Middle frontal gyrus (tissue), 1 donor: ENCODE results near the gene PLEKHA8.
A peak's percentile ranks its signal among the peaks of the same experiment; 100 is the strongest.

Experiments
- DNase-seq: peaks from one replicate; pipeline ENCODE4 v3.0.0-alpha.2; 2015; ENCODE audit warnings: low spot score; ENCODE audit errors: extremely low spot score

The PLEKHA8 gene

DNA sequence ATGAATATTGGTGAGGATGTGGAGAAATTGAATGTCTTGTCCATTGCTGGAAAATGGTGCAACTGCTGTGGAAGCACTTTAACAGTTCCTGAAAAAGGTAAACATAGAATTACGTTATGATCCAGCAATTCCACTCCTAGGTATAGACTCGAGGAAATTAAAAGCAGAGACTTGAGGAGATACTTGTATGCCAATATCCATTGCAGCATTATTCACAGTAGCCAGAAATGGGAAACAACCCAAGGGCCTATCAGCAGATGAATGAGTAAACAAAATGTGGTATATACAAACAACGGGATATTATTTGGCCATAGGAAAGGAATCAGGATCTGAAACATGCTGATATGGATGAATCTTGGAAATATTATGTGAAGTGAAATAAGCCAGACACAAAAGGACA is 74.1 kb downstream of the PLEKHA8 start:
- no peak for DNase-seq

DNA sequence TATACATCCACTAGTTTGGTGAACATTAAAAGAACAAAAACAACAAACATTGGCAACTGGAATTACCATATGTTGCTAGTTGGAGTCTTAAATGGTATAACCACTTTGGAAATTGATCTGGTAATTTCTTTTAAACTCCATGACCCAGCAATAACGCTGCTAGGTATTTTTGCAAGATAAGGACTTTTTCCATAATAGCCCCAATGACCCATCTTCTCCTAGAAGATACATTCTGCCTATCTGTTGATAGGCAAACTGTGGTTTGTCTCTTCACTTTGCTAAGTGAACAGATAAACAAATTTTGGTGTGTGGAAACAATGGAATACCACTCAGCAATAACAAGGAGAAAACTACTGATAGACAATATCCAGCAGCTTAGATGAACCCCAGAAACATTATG is 75.9 kb downstream of the PLEKHA8 start:
- no peak for DNase-seq

DNA sequence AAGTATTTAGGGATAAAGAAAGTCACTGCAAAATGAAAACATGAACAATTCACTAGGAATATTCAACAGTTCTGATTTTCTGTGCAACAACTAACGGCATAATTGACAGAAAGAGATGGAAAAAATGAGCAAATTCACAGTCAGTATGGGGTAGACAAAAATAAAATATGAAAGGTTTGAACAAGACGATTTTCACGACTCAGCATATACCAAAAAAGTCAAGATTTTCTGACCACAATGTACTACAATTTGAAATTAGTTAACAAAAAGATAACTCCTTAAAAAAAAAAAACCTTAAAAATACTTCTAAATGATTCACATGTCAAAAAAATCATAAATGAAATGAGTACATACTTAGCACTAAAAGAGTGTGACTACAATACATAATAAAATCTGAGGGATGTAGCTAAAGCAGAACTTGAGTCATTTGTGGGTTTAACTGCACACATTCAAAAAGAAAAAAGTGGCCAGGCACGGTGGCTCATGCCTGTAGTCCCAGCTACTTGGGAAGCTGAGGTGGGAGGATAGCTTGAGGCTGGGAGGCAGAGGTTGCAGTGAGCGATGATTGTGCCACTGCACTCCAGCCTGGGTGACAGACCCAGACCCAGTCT is 84.0 kb downstream of the PLEKHA8 start:
- no peak for DNase-seq

DNA sequence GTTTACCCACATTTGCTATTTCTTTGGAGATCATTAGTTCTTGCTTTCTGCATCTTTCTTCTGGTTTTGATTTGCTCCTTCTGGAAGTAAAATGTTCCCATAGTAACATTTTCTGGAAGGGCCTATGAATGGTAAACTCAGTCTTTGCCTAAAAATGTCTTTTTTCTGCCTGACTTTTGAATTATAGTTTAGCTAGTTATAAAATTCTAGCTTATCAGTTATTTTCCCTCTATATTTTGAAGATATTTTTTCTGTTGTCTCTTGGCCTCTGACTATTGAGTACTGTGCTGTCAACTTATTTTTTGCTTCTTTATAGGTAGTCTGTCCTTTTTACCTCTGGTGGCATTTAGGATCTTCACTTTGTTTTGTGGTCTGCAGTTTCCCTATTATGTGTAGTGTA is 84.9 kb downstream of the PLEKHA8 start:
- no peak for DNase-seq

DNA sequence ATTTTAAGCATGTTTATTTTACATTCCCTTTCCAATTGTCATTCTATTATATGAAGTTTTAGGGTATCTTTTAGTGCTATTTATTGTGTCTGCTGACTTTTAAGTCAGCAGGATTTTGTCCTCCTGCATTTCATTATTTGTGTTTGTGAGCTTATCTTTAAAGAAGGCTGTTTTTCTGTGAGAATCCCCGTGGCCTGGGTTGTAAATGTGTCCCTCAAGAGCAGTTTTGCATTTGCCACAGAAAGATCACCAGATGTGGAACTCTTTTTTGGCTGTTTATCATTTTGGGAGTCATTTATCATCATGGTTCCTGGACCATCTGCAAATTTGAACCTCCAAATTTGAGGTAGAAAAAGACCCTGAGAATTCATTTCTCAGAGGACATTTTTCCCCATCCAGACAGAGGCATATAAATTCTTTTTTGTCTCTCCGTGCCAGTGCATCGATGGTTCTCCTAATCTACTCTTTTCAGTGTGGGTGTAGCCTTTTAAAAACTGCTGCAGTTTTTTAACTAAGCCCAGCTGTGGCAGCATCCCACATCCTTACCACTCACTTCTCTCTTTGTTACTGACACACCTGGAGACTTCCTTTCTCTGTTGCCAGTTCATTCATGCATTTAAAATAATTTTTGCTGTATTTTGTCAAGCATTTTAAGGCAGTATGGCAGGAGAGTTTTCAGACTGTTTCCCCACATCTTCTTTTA is 86.5 kb downstream of the PLEKHA8 start:
- no peak for DNase-seq

DNA sequence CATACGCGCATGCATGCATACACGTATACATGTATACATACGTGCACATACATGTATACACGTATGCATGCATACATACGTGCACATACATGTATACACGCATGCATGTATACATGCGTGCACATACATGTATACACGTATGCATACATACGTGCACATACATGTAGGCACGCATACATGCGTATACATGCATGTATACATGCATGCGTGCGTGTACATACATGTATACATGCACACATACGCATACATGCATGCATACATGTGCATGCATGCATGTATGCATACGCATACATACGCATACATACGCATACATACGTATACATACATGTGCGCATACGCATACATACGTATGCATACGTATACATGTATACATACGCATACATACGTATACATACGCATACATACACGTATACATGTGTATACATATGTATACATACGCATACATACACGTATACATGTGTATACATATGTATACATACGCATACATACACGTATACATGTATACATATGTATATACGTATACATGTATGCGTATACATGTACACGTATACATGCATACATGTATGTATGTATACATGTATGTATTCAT is 87.6 kb downstream of the PLEKHA8 start:
- no peak for DNase-seq

DNA sequence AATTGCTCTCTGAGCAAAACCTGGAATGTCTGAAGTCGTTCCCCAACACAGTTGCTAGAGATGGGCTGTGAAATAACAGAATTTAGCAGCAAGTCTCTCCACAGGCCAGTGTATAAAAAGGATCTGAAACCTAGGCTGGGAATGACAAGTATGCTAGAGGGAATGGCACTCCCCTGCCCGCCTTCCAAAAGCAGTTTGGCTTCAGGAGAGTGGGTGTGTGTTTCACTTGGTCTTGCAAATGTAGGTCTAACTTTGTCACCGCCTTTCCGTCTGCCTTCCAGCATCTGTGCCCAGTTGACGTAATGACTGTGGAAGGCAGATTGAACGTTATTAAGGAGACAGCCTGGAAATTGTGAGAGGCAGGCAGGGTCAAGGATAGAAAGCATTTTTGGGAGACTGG is 88.6 kb downstream of the PLEKHA8 start:
- peak; percentile 34 for DNase-seq

DNA sequence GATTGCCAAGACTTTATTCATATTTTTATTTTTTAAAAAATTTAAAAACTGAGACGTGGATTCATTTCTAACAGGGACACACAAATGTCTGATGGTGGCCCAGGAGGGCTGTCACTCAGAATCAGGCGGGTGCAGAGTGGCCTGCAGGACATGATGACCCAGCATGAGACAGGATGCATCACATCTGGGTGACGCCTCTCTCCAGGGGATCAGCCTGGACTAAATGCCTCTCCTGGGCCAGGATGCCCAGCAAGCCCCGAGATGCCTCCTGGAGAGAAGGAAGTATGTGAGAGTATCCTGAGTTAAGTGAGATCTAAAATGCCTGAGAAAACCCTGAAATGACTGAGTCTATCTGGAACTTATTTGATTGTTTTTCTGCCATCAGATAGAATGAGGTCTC is 89.7 kb downstream of the PLEKHA8 start:
- no peak for DNase-seq

DNA sequence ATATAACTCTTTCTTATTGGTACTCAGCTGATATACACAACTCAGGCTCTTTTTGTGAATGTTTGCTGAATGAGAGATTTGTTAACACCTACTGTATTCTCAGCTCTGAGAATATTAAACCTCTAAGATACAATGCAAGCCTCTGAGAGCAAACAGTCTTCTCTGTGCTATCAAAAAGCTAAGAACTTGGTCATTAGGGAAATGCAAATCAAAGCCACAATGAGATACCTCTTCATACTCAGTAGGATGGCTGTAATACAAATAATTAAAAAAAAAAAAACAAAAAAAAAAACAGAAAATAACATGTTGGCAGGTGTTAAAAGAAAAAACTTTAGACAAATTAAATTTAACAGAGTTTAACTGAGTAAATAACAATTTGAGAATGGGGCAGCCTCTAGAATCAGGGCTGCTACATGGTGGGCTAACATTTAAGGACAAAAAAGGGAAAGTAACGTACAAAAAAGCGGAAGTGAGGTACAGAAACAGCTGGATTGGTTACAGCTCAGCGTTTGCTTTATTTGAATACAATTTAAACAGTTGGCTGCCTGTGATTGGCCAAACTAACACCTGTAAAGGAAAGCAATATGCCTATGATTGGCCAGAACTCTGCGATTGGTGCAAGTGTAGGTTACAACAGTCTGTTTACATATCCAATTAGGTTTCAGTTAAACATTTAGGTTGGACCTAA is 91.8 kb downstream of the PLEKHA8 start:
- no peak for DNase-seq

DNA sequence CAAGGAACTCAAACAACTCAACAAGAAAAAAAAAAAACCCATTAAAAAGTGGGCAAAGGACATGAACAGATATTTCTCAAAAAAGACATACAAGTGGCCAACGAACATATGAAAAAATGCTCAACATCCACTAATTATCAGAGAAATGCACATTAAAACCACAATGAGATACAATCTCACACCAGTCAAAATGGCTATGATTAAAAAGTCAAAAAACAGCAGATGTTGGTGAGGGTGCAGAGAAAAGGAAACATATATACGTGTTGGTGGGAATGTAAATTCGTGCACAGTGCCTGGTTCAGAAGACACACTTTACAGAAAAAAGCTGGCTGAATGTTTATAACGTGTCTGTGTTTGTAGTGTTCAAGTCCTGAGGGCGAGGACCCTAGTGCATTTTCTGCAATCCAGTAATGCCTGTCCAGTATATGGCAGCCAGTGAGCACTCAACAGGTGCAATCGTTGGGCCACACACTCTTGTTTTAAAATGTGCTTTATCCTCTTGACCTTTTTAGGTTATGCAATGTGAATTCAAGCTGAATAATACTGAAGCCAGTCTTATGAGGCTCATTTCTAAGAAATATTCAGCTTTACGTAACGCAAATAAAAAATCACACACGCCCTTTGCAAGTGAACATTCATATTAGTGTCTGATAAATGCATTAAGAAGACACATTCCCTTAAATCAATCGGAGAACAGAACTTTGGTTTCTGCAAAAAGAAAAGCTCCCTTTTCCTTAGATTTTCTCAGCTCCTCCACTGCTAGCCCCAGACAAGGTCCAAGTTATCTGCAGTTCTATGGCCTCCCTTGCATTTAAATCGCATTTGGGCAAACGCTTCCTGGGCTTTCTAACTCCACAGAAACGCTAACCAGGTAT is 105.8 kb downstream of the PLEKHA8 start:
- no peak for DNase-seq

DNA sequence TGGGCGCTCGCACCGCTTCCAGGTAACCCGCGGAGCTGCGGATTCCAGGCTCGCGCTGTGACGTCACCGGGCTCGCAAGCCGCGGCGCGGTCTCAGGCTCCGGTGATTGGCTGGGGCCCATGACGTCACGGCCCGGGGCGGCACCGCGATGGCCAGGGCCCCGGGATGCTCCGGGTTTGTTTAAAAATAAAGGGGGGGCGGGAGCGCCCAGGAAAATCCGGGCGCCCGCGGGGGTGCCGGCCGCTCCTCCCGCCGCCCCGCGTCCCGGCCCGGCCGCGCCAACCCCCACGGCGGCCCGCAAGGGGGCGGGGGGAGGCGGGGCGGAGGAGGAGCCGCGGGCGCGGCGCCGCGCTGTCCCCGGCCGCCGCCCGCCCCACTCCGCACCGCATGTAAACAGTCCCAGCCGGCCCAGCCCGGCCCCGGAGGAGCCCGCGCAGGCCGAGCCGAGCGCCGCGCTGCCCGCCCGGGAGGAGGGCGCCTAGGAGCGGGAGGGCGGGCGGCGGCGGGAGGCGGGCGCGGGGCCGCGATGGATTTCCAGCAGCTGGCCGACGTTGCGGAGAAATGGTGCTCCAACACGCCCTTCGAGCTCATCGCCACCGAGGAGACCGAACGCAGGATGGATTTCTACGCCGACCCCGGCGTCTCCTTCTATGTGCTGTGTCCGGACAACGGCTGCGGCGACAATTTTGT is 106.5 kb downstream of the PLEKHA8 start, which contains the start of gene MTURN:
TSS of gene MTURN (plus strand) at position 376 of the 690 bp plus-strand sequence. CDS start at position 527, 151 bp downstream.
- peak; percentile 83 for DNase-seq

DNA sequence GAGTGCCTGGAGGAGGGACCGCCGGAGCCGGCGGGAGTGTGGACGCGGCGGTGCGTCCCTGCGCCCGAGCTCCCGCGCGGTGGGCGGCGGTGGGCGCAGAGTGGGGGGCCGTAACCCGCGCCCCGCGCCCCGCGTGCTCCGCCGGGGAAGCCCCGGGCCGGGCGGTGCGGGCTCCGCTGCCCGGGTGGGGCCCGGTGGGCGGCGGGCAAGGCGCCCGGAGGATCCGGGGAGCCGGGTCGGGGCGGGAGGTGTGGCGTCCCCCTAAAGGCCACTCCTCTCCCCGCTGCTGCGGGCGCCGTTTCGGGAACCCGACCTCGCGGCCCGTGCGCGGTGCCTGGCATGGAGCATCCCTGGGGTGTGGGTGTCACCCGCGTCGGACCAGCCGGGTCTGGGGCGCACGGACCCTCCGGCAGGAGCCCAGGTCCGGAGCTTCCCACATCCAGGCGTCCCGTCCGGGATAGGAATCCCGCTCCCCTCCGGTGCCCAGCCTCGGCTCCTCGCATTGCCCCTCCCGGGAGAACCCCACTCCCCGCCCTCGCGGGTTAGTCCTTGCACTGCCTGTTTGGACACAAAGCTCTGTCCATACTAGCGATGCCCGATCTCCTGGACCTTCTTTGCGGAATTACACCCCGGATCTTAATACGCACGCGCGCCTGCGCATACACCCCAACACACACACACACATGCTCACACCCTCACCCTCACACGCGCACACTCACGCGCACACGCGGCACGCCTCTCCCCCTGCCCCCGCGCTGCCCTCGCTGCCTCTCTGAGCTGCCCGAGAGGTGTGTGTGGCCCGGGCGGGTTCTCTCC is 107.3 kb downstream of the PLEKHA8 start:
- no peak for DNase-seq

DNA sequence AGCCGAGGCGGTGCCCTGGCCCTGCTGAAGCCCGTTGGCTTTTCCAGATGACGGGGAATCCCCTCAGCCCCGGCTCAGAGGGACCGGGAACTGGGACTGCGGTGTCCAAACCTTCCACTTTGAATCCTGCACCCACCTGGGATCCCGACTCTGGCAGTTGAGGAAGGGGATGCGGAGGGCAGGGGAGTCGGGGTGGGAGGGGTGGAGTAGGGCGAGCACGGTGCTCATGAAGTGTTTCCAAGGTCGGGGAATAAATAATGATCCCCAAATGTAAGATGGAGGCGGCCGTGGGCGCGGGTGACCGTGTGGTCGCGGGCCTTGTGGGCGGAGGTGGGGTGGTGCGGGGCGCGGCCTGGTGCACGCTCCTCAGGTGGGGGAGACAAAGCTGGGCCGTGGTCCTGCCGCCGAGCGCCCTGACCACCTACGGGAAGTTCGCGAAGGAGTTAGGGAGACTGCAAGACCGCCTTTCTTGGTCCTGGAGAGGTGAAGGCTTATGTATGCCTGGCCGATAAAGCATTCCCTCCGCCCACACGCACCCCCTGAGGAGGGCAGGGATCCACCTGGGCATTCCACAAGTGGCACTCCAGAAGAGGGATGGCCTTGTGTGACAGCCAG is 108.0 kb downstream of the PLEKHA8 start:
- DNase-seq = no peak

DNA sequence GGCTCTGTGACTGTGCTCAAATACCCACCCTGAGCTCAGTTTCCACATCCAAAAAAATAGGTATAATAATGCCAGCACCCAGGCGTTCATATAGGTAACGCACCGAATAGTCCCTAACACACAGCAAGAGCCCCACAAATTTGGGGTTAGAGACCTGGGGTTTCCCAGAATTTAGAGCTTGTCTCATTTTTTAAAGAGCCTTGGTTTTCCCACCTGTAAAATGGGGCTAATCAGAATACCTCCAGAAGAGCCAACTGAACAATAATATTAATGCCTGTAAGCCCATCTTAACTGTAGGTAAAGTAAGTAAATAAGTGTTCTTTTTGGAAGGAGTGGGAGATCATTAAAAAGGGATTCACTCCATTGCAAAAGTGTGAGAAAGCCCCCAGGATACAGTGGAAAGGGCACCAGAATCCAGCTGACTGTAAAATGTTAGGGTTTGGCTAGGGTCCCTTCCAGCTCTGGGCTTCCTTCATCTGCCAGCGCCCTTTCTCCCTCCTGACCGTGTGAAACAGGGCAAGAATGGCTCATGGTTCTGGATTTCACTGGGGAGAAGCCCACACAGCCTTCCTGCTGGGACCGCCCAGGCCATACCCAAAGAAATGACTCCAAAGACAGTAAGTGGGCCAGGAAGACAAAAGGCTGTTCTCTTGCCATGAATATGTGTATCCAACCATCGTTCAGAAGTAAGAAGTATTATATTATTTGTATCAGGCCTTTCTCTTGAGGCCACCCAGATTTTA is 108.7 kb downstream of the PLEKHA8 start:
- no peak for DNase-seq

DNA sequence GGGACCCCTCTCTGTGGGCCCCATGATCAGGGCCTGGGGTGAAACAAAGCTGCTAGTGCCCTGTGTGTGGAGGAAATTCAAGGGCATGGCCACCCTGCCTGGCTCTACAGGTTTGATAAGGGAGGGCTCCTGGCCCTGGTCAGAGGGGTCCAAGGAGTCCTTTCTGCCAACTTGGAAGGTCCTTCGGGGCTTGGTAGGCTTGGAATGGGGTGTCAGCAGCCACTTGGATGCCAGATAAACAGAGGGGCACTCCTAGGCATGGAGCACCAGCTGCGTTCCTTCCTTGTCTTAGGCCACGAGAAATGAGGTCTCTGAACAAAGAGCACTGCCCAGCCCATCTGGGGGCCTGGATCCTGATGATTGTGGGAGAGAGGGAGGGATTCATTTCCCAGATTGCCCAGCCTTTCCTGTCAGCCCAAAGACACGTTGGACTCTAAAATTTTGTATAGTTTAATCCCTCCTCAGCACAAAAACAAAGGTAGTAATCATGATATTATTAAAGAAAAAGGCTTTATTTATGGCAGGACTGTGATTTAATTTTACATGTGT is 111.7 kb downstream of the PLEKHA8 start:
- DNase-seq = no peak

DNA sequence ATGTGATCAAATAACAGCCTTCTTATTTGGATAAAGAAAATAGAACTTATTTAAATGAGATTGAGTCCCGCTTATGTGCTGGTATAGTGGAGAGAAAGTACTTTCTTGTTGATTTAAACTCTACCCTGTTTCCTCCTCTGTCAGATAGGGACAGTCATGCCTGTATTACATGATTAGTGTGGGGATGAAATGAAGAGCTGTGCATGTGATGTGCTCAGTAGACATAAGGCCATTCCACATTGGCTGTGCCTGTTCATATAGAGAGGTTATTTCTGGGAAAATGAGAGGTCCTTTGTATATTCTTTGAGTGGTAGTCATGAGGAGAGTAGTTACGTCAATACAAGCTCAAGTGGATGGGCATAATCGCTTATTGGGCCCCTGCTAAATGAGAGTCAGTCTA is 112.2 kb downstream of the PLEKHA8 start:
- no peak for DNase-seq

DNA sequence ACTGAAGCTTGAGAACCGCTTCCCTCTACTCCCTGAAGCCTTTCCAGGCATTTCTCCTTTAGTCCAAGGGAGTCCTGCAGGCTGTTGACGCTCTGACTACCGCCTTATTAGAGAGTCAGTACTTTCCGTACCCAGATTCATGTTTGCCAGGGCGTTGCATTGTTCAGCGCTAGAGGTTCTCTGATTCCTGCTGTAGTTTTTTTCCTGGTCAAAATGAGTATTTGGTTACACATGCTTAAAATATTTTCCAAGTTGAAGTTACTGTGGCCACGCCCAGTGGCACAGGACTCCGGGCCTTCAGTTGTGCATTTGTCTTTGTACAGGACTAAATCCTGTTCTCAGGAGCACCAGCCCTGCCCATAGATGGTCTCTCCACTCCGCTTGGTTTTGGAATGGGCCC is 114.5 kb downstream of the PLEKHA8 start:
- DNase-seq = no peak

DNA sequence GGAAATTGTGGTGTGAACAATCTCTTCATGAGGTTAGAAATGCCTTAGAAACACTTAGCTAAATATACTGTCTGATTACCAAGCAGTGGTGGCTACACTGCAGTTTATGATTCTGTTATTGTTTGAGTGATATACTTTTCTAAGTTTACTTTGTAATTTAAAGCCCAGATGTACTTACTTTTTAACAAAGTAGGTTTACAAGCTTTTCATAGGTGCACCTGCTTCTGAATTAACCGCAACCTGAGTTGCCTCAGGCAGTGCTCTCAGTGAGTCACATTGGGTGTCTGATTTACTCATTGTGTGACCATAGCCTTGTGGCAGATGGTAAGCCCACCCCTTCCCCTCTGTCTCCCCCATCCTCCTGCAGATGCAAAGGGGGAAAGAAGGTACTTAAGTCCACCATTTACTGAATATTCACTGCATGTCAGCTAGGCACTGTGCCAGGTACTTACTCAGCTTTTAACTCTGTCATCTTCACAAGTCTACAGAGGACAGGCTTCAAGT is 115.6 kb downstream of the PLEKHA8 start:
- no peak for DNase-seq
